GM20431 (cell line): Measurements from ENCODE around the gene CCNE1.

Experiments used
- in situ Hi-C: fragments of 300-500 bp; cut with MseI, MboI; formaldehyde crosslinking; loops from one replicate; pipeline ENCODE4 v1.15.0; 2020; ENCODE audit warnings: low sequenced_read_pairs; ENCODE audit not compliant: unreplicated experiment

CCNE1 gene

GRCh38 chr19:29841559-29842367, 30.0 kb downstream of the CCNE1 start:
- in situ Hi-C loops, result no loop called here

GRCh38 chr19:29842471-29843179, 30.8 kb downstream of the CCNE1 start:
- in situ Hi-C loops, result no loop called here

- in situ Hi-C loops, result no loop called here
Measured at GRCh38 chr19:29843180-29844051, 31.6 kb downstream of the CCNE1 start.

- in situ Hi-C loops, result no loop called here
Measured at GRCh38 chr19:29844891-29845573, 33.2 kb downstream of the CCNE1 start.

GRCh38 chr19:29845574-29846176, 33.9 kb downstream of the CCNE1 start:
- in situ Hi-C loops, result no loop called here

DNA sequence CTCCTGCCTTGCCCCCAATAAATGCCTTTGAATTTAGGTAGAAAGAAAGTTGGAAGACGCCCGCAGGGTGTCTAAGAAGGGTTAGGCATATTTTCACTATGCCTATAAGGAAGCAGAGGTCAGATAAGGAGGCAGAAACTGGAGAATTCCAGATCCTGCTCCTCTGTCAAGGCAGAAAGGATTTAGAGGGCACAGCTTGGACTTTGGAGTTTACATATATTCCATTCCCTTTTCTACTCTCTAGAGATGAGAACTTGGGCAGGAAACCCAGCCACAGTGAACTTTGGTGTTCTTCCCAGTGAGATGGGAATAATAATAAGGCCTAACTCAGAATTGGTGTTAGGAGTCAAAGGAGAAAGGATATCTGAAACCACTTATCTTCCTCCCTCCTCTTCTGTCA, 37.4 kb downstream of the CCNE1 start:
- in situ Hi-C loops, result no loop called here

DNA sequence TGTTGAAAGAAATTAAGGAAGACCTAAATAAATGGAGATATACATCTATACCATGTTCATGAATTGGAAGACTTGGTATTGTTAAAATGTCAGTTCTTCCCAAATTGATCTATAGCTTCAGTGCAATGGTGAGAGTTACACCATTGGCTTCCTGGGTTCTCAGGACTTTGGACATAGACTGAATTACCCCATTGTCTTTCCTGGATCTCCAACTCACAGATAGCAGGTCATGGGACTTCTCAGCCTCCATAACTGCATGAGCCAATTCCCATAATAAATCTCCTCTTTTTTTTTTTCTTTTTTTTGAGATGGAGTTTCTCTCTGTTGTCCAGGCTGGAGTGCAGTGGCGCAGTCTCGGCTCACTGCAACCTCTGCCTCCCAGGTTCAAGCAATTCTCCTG, 38.7 kb downstream of the CCNE1 start:
- in situ Hi-C loops, result no loop called here

DNA sequence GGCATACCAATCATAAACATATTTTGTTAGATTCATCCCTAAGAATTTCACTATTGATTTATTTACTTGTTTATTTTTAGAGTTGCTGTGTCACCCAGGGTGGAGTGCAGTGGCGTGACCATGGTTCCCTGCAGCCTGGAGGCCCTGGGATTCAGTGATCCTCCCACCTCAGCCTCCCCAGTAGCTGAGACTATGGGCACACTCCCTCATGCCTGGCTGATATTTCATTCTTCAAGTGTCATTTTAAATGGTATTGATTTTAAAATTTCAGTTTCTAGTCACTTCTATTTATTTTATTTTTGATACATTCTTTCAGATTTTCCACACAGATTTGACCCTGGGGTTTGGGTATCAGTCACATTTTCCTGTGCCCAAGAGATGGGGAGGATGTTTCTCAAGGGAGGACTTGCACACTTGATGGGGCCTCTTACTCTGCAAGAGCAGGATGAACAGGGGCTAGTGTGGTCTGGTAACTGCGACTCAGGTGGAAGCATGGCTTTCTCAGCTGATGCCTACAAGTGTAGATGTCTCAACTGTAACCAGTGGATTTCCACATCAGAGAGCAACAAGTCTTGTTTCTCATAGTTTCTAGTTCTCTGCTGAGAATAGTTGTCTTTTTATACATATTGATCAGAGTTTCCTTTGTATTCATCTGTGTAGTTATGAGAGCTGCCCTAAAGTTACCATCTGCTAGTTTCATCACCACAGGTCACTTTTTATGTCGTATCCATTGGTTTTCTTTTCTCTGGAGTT, 40.2 kb downstream of the CCNE1 start:
- in situ Hi-C loops, result no loop called here

DNA sequence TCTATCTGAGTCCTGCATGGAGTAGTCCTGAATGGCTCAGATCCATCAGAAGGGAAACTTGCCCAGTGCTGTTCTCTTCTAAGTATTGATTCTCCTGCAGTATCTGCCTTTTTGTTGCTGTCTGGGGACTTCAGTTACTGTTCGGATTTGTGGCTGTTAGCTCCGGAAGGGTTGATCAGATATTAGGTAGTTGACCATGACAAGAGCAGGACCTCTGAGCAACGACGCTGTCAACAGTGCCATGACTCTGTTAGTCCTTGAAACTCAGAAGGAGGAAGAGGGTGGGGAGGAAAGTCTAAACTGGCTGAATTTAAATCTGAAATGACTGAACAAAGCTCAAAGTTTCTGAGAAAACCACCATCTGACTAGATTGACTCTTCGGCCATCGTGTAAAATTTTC, 42.2 kb downstream of the CCNE1 start:
- in situ Hi-C loops, result no loop called here

- in situ Hi-C loops, result no loop called here
Measured at GRCh38 chr19:29855087-29855486, 43.3 kb downstream of the CCNE1 start.

DNA sequence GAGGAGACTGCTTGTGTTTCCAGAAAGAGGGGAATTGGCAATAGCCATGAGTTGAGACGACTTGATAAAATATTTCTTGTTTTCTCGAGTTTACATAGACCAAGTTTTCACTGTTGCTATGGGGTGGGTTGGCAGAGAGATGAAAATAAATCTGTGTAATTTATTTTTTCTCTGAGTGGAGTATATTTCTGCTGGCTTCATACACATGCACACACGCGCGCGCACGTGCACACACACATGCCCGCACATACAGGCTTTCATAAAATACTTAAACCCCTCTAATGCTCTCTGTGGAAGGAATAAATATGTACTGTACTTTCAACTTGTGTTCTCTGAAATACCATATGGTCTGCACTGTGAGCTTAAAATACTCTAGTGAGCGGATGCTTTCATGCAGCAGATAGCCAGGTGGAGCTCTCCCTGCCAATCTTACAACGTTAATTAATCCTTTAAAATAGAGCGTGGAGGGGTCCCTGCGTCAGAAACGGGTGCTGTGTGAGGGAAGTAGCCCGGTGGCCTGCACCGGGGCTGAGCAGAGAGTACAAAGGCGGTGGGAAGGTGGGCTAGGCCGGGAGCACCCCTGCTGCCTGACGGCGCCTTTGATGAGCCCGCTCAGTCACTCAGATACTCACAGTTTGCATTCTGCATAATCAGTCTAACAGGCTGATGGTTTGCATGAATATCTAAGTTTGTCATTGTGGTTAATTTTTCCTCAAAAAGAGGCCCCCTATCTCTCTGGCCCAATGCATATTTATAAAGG, 44.1 kb downstream of the CCNE1 start:
- in situ Hi-C loops, result no loop called here

DNA sequence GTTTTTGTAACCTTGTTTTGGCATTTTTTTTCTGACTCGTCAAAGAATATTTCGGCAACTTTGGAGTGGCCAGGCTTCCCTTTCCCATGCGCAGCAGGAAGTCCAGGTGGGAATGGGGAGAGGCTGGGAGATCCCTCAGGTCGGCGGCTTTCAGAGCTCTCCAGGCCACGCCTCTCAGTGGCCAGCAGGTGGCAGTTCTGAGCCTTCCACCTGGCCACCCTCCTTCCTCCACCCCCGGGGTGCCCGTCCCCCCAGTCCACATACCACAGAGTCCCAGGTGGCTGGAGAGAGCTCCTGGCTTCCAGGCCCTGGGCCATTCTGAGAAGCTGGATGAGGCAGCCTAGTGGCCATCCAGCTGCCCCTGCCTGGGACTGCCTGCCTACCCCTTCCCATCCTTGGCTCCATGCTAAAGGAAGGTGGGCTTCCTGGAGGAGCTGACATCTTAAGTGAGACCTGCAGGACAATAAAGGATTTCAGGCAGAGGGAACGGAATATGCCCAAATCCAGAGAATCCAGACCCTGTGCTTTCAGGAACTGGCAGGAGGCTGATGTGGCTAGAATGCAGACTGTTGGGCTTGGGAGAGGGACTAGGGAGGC, 46.3 kb downstream of the CCNE1 start:
- in situ Hi-C loops, result no loop called here

GRCh38 chr19:29858621-29859020, 46.8 kb downstream of the CCNE1 start:
- in situ Hi-C loops, result no loop called here

DNA sequence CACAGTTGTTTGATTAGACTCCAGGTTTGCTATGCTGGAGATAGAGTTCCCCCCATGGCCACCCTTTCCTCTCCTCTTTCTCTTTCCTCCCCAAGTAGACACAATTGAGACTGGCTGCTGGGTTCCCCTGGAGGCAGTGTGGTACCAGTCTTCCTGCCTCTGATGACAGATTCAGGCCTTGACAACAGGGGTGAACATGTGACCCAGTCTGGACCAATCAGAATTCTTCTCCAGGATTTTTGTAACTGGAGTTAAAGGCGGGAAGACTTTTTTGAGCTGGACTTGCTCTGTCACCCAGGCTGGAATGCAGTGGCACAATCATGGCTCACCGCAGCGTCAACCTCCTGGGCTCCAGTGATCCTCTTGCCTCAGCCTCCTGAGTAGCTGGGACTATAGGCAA, 48.7 kb downstream of the CCNE1 start:
- in situ Hi-C loops, result no loop called here

GRCh38 chr19:29861574-29861973, 49.8 kb downstream of the CCNE1 start:
- in situ Hi-C loops, result no loop called here

DNA sequence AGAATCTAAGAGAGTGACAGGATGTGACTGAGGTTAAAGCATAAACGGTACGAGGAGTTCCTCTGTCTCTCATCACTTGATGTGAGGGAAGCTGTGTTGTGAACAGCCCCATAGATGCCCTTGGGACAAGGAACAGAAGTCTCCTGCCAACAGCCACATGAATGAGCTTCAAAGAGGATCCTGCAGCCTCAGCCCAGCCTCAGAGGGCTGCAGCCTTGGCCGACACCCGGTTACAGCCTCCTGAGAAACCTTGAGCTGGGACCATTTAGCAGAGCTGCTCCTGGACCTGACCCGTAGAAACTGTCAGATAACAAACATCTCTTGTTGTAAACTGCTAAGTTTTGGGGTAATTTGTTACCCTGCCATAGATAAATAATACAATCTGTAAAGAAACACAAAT, 54.2 kb downstream of the CCNE1 start:
- in situ Hi-C loops, result no loop called here

- in situ Hi-C loops, result no loop called here
Measured at GRCh38 chr19:29867984-29868383, 56.2 kb downstream of the CCNE1 start.

DNA sequence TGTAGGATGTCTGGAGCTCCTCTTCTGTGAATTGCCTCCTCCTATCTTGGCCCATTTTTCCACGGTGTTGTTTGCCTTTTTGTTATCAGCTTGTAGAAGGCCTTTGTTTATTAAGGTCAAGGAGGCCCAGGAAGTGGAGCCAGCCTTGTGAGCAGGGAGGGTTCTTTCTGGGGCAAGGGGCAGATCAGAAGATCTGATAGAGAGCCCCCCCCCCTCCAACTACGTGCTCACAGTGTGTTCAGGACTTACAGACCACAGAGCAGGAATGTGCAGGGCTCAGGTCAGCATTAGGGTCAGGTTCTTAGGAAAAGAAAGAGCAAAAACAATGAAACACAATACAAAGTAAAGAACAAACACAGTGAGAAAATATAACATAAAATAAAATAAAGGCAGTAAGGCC, 59.4 kb downstream of the CCNE1 start:
- in situ Hi-C loops, result loop anchor here (10.0 kb wide), 1 partner anchor 106 kb away; no protein-coding TSS in a partner anchor
